CD4-positive, alpha-beta T cell (primary cell): ENCODE results near the gene THUMPD2. TPM values are rescaled to one million over a fixed set of nuclear protein-coding genes. Genes with fewer than 3 reads are reported as not detected.

Source experiments
- ATAC-seq: fragments of 200-7000 bp; cut with Tn5 transposase; one replicate; pipeline ENCODE4 v1.10.0; 2022; ENCODE audit warnings: mild to moderate bottlenecking; ENCODE audit not compliant: poor library complexity
- CTCF ChIA-PET: fragments of 350-600 bp; sonication (Branson Sonifier 250); formaldehyde crosslinking; loops from one replicate; lab custom pipeline; 2021; ENCODE audit warnings: antibody characterized with exemption, inconsistent platforms; lab: Charles Lee
- POLR2A ChIA-PET: fragments of 350-600 bp; sonication (Branson Sonifier 250); formaldehyde crosslinking; loops from one replicate; lab custom pipeline; 2021; ENCODE audit warnings: antibody characterized with exemption, inconsistent platforms; lab: Charles Lee
- DNase-seq, 14 experiments: peaks; one replicate each; pipeline ENCODE4 v3.0.0-alpha.2; 2013 to 2020; ENCODE audit warnings: mixed read lengths in 2 of 14
- H3K27ac ChIP-seq, 2 donors: one replicate each; pipeline versions ENCODE4 v1.5.1 to v1.7.0; 2013; ENCODE audit warnings: low read length in 2 of 2, low read depth in 1 of 2, mild to moderate bottlenecking in 1 of 2
- H3K27me3 ChIP-seq, 2 experiments: 1 replicate in 1 of 2; 2 replicates in 1 of 2; pipeline versions ENCODE4 v1.6.1 to v1.7.0; 2013; ENCODE audit warnings: low read length in 2 of 2, control low read depth in 1 of 2, mild to moderate bottlenecking in 1 of 2, moderate library complexity in 1 of 2; ENCODE audit not compliant: insufficient read depth in 2 of 2, control insufficient read depth in 1 of 2
- H3K36me3 ChIP-seq: one replicate; pipeline ENCODE4 v1.6.1; 2013; ENCODE audit warnings: low read length, control low read depth; ENCODE audit not compliant: insufficient read depth
- H3K4me1 ChIP-seq: one replicate; pipeline ENCODE4 v1.6.1; 2013; ENCODE audit warnings: low read length, control low read depth; ENCODE audit not compliant: insufficient read depth
- H3K4me3 ChIP-seq: one replicate; pipeline ENCODE4 v1.5.1; 2013; ENCODE audit warnings: mild to moderate bottlenecking, low read length, moderate library complexity
- H3K9me3 ChIP-seq, 2 experiments: 1 replicate in 1 of 2; 2 replicates in 1 of 2; pipeline versions ENCODE4 v1.6.1 to v1.7.0; 2013; ENCODE audit warnings: low read length in 2 of 2, mild to moderate bottlenecking in 2 of 2, control low read depth in 1 of 2, moderate library complexity in 1 of 2; ENCODE audit not compliant: control insufficient read depth in 1 of 2, insufficient read depth in 1 of 2
- H3K27ac Mint-ChIP-seq: one replicate; pipeline ENCODE4 v1.8.0; 2020; ENCODE audit warnings: mixed read lengths
- H3K27me3 Mint-ChIP-seq: one replicate; pipeline ENCODE4 v1.8.0; 2021; ENCODE audit warnings: mixed read lengths
- H3K36me3 Mint-ChIP-seq: one replicate; pipeline ENCODE4 v1.8.0; 2021; ENCODE audit warnings: low read depth, mixed read lengths
- H3K4me1 Mint-ChIP-seq: one replicate; pipeline ENCODE4 v1.8.0; 2021; ENCODE audit warnings: low read depth, mixed read lengths
- H3K4me3 Mint-ChIP-seq: one replicate; pipeline ENCODE4 v1.8.0; 2020; ENCODE audit warnings: mild to moderate bottlenecking, mixed read lengths
- H3K9me3 Mint-ChIP-seq: one replicate; pipeline ENCODE4 v1.8.0; 2020; ENCODE audit warnings: mixed read lengths
- intact Hi-C, 2 experiments: fragments of 100-400 bp; cut with DNase I in 1 of 2; cut with micrococcal nuclease in 1 of 2; formaldehyde crosslinking; loops; one replicate each; pipeline versions ENCODE4 v1.15.1 to v1.9.0; 2023 to 2025; cut with DNase I, micrococcal nuclease
- total RNA-seq, 174 experiments: library from RNA in 2 of 174; stranded (reverse) in 2 of 174; gene quantifications; one replicate each; pipeline ENCODE4 v1.2.3 and lab custom pipeline; 2021 to 2026
- TF ChIP-seq, protein P1 (sequence below): fragments of 200-600 bp; IDR thresholded peaks from one replicate; pipeline ENCODE4 v1.8.0; 2022; ENCODE audit warnings: antibody characterized with exemption, mild to moderate bottlenecking

The THUMPD2 gene
- total RNA-seq, 2 experiments from 2014 or later, result 13.7 to 15.5 TPM

DNA sequence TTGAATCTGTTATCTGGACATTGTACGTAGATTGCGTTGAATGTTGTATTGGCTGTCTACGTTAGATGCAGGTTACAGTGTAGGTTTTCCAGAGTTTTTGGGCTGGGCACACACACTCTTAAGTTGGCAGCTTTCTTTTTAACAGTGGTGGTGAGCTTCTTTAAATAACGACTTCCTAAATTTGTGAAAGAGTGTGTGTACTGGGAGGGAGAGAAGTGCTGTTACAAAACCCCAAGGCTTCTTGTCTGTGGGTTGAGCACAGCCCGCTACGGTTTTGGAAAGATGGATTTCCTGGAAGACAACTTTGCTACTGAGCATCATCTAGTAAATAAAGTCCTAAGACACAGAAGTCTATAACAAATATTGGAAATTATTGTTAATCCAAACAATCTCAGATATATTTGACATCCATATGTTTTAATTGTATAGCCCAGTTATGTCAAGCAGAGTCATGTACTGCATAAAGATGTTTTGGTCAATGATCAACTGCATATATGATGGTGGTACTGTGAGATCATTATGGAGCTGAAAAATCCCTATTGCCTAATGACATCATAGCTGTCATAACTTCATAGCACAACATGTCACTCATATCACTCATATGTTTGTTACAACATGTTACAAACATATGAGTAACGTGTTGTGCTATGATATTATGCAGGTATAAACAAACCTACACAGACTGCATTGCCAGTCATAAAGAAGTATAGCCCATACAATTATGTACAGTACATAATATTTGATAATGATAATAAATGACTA lies 7.9 kb upstream of the THUMPD2 start:
- POLR2A ChIA-PET, result no interaction called here
- no peaks in the 10 kb centered on the region for H3K36me3 ChIP-seq

DNA sequence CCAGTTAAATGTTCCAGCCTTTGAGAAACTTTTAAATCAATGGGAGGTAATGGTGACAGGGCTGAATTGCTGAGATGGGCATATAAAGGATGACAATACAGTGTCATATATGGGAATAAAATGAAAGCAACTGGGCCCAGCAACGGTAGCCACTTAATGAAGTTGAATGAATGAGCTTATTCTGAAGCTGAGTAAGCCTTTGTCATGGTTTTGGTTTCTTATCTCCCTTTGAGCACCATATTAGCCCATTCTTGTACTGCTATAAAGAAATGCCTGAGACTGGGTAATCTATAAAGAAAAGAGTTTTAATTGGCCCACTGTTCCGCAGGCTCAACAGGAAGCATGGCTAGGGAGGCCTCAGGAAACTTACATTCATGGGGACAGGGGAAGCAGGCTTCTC lies 3.5 kb upstream of the THUMPD2 start:
- Histone ChIP-seq H3K36me3 (no peaks in the 10 kb centered on the region), H3K27me3 (no peaks in the 10 kb centered on the region), H3K27ac (no peak overlapping the region), H3K9me3 (no peaks in the 10 kb centered on the region), H3K4me3 (no peak overlapping the region), H3K4me1 (peaks cover 14% of the 10 kb centered on the region)
- intact Hi-C loops, result no loop called here
- ChIA-PET POLR2A (no interaction called here), CTCF (no interaction called here)
- H3K27me3 Mint-ChIP-seq, result peaks cover 13% of the 10 kb centered on the region
- ATAC-seq (no peak), DNase-seq (no peak)
- H3K9me3 Mint-ChIP-seq, result no peaks in the 10 kb centered on the region
- H3K4me3 Mint-ChIP-seq, result peak overlapping the region; percentile 63
- peaks cover 40% of the 10 kb centered on the region for H3K4me1 Mint-ChIP-seq
- H3K27ac Mint-ChIP-seq, result no peak overlapping the region
- peaks cover 10% of the 10 kb centered on the region for H3K36me3 Mint-ChIP-seq
- TF ChIP-seq, protein P1, sequence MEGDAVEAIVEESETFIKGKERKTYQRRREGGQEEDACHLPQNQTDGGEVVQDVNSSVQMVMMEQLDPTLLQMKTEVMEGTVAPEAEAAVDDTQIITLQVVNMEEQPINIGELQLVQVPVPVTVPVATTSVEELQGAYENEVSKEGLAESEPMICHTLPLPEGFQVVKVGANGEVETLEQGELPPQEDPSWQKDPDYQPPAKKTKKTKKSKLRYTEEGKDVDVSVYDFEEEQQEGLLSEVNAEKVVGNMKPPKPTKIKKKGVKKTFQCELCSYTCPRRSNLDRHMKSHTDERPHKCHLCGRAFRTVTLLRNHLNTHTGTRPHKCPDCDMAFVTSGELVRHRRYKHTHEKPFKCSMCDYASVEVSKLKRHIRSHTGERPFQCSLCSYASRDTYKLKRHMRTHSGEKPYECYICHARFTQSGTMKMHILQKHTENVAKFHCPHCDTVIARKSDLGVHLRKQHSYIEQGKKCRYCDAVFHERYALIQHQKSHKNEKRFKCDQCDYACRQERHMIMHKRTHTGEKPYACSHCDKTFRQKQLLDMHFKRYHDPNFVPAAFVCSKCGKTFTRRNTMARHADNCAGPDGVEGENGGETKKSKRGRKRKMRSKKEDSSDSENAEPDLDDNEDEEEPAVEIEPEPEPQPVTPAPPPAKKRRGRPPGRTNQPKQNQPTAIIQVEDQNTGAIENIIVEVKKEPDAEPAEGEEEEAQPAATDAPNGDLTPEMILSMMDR, result no peak

More for the DNA sequence above, 7.9 kb upstream of the THUMPD2 start:
- H3K4me1 ChIP-seq, result no peaks in the 10 kb centered on the region
- H3K9me3 ChIP-seq, result peaks cover 0 to 9% of the 10 kb centered on the region in 2 experiments
- Mint-ChIP-seq H3K27me3 (peaks cover 13% of the 10 kb centered on the region), H3K9me3 (peaks cover 5% of the 10 kb centered on the region), H3K27ac (no peak overlapping the region), H3K4me1 (peaks cover 6% of the 10 kb centered on the region), H3K4me3 (no peak overlapping the region), H3K36me3 (no peaks in the 10 kb centered on the region)
- DNase-seq (no peak), ATAC-seq (no peak)
- H3K27me3 ChIP-seq, result no peaks in the 10 kb centered on the region
- no peak overlapping the region for H3K27ac ChIP-seq
- TF ChIP-seq, protein P1, result no peak
- intact Hi-C loops, result no loop called here
- CTCF ChIA-PET, result no interaction called here
- H3K4me3 ChIP-seq, result no peak overlapping the region

DNA sequence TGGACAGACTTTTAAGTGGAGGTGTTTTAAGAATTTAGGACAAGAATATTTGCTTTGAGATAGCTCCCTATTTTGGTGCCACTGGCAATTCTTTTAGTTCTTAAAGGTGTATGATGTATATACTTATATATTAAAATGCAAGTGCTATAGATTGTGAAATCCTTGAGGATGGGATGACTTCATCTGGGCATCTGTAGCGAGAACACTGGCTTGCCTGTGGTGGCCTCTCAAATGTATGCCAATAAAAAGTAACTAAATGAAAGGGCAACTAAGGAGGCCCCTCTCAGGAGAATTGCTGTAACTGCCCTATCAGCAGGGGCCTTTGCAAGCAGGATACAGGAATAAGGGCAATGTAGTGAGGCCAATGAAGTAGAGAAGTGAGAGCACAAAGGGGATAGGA lies 2.6 kb upstream of the THUMPD2 start:
- H3K27ac ChIP-seq, result no peak overlapping the region
- peaks cover 14% of the 10 kb centered on the region for H3K4me1 ChIP-seq
- ChIA-PET CTCF (no interaction called here), POLR2A (no interaction called here)
- H3K27me3 ChIP-seq, result no peaks in the 10 kb centered on the region
- peaks cover 10% of the 10 kb centered on the region for H3K36me3 Mint-ChIP-seq
- H3K4me1 Mint-ChIP-seq, result peaks cover 48% of the 10 kb centered on the region
- peaks cover 10% of the 10 kb centered on the region for H3K27me3 Mint-ChIP-seq
- no peaks in the 10 kb centered on the region for H3K9me3 ChIP-seq
- H3K27ac Mint-ChIP-seq, result no peak overlapping the region
- peak overlapping the region; percentile 84 for H3K4me3 Mint-ChIP-seq
- ATAC-seq (no peak), DNase-seq (no peak)
- H3K36me3 ChIP-seq, result no peaks in the 10 kb centered on the region
- intact Hi-C loops, result no loop called here
- H3K4me3 ChIP-seq, result no peak overlapping the region
- TF ChIP-seq, protein P1, result no peak
- no peaks in the 10 kb centered on the region for H3K9me3 Mint-ChIP-seq
